ENCODE measurements around the gene MBL2.

DNA sequence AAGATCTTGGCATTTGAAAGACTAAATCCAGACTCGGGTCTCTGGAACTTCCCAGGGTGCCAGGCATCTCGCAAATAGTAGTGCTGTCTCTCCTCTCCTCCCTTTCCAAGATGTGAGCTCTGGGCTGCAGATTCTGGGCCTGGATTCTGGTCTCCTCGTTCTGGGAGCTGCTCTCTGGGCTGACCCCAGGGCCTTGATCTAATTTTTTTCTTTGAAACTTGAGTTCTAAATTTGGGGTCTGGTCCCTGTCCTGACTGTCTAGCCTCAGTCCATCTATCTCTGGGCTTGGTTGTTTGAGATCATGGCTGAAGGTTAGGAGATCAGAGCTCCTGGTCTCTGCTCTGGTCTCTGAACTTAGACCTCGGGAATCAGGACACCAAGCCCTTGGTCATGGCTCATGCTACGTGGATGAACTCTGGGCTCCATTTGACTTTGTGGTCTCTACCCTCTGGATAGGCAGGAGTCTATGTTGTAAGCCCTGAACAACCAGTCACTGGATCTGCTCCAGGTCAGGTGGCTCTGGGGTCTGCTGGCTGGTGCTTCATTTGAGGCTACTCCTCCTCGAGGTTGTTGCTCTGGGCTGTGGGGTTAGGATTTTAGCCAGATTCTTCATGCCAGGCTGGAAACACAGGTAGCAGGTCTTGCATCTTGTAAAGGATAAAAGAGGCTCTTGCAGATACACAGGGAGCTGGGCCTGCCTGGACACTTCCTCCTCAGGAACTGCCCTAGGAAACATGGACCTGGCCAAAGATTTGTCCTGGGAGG, 8.0 kb upstream of the MBL2 start:
- no peak for TF ChIP-seq ZNF70 (CRISPR knock-in tag; IDR thresholded peaks at IDR 0.05)
- TF ChIP-seq, protein P1, sequence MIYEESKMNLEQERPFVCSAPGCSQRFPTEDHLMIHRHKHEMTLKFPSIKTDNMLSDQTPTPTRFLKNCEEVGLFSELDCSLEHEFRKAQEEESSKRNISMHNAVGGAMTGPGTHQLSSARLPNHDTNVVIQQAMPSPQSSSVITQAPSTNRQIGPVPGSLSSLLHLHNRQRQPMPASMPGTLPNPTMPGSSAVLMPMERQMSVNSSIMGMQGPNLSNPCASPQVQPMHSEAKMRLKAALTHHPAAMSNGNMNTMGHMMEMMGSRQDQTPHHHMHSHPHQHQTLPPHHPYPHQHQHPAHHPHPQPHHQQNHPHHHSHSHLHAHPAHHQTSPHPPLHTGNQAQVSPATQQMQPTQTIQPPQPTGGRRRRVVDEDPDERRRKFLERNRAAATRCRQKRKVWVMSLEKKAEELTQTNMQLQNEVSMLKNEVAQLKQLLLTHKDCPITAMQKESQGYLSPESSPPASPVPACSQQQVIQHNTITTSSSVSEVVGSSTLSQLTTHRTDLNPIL (CRISPR knock-in tag; IDR thresholded peaks at IDR 0.05; ENCODE audit: low read depth) = no peak
- TF ChIP-seq ZNF565 (CRISPR knock-in tag; conservative IDR thresholded peaks at IDR 0.05; ENCODE audit: low read depth) = no peak
- TF ChIP-seq PPARA (CRISPR knock-in tag; IDR thresholded peaks at IDR 0.05; ENCODE audit: borderline replicate concordance) = no peak
- TF ChIP-seq, protein P2, sequence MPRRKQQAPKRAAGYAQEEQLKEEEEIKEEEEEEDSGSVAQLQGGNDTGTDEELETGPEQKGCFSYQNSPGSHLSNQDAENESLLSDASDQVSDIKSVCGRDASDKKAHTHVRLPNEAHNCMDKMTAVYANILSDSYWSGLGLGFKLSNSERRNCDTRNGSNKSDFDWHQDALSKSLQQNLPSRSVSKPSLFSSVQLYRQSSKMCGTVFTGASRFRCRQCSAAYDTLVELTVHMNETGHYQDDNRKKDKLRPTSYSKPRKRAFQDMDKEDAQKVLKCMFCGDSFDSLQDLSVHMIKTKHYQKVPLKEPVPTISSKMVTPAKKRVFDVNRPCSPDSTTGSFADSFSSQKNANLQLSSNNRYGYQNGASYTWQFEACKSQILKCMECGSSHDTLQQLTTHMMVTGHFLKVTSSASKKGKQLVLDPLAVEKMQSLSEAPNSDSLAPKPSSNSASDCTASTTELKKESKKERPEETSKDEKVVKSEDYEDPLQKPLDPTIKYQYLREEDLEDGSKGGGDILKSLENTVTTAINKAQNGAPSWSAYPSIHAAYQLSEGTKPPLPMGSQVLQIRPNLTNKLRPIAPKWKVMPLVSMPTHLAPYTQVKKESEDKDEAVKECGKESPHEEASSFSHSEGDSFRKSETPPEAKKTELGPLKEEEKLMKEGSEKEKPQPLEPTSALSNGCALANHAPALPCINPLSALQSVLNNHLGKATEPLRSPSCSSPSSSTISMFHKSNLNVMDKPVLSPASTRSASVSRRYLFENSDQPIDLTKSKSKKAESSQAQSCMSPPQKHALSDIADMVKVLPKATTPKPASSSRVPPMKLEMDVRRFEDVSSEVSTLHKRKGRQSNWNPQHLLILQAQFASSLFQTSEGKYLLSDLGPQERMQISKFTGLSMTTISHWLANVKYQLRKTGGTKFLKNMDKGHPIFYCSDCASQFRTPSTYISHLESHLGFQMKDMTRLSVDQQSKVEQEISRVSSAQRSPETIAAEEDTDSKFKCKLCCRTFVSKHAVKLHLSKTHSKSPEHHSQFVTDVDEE (CRISPR knock-in tag; IDR thresholded peaks at IDR 0.05) = no peak
- TF ChIP-seq, protein P3, sequence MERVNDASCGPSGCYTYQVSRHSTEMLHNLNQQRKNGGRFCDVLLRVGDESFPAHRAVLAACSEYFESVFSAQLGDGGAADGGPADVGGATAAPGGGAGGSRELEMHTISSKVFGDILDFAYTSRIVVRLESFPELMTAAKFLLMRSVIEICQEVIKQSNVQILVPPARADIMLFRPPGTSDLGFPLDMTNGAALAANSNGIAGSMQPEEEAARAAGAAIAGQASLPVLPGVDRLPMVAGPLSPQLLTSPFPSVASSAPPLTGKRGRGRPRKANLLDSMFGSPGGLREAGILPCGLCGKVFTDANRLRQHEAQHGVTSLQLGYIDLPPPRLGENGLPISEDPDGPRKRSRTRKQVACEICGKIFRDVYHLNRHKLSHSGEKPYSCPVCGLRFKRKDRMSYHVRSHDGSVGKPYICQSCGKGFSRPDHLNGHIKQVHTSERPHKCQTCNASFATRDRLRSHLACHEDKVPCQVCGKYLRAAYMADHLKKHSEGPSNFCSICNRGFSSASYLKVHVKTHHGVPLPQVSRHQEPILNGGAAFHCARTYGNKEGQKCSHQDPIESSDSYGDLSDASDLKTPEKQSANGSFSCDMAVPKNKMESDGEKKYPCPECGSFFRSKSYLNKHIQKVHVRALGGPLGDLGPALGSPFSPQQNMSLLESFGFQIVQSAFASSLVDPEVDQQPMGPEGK (CRISPR knock-in tag; IDR thresholded peaks at IDR 0.05; ENCODE audit: borderline replicate concordance) = no peak
- TF ChIP-seq SNAI2 (CRISPR knock-in tag; IDR thresholded peaks at IDR 0.05) = no peak
- no peak for TF ChIP-seq RARB (CRISPR knock-in tag; IDR thresholded peaks at IDR 0.05)
- TF ChIP-seq CSDC2 (CRISPR knock-in tag; IDR thresholded peaks at IDR 0.05) = no peak
- TF ChIP-seq TCF4 (CRISPR knock-in tag; IDR thresholded peaks at IDR 0.05; ENCODE audit: borderline replicate concordance) = no peak
- TF ChIP-seq GLIS3 (CRISPR knock-in tag; IDR thresholded peaks at IDR 0.05) = no peak
- TF ChIP-seq, protein P4, sequence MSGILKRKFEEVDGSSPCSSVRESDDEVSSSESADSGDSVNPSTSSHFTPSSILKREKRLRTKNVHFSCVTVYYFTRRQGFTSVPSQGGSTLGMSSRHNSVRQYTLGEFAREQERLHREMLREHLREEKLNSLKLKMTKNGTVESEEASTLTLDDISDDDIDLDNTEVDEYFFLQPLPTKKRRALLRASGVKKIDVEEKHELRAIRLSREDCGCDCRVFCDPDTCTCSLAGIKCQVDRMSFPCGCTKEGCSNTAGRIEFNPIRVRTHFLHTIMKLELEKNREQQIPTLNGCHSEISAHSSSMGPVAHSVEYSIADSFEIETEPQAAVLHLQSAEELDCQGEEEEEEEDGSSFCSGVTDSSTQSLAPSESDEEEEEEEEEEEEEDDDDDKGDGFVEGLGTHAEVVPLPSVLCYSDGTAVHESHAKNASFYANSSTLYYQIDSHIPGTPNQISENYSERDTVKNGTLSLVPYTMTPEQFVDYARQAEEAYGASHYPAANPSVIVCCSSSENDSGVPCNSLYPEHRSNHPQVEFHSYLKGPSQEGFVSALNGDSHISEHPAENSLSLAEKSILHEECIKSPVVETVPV (CRISPR knock-in tag; IDR thresholded peaks at IDR 0.05) = no peak
- TF ChIP-seq ZFP3 (CRISPR knock-in tag; IDR thresholded peaks at IDR 0.05) = no peak

Data from SK-N-SH treated with all-trans-retinoic acid at 6 μM for 48 hours (cell line).